A549 (cell line): ENCODE results near the gene RBFOX1.

Experiments
- CTCF ChIP-seq: fragments of >200 bp; sonication (Bioruptor Twin); formaldehyde crosslinking; IDR thresholded peaks from 3 replicates; pipeline ENCODE4 v1.5.1; 2016
- ZFP36 ChIP-seq: fragments of 450-650 bp; IDR thresholded peaks from 2 replicates; pipeline ENCODE4 v1.6.1; 2014; ENCODE audit warnings: borderline replicate concordance; ENCODE audit not compliant: partially characterized antibody

DNA sequence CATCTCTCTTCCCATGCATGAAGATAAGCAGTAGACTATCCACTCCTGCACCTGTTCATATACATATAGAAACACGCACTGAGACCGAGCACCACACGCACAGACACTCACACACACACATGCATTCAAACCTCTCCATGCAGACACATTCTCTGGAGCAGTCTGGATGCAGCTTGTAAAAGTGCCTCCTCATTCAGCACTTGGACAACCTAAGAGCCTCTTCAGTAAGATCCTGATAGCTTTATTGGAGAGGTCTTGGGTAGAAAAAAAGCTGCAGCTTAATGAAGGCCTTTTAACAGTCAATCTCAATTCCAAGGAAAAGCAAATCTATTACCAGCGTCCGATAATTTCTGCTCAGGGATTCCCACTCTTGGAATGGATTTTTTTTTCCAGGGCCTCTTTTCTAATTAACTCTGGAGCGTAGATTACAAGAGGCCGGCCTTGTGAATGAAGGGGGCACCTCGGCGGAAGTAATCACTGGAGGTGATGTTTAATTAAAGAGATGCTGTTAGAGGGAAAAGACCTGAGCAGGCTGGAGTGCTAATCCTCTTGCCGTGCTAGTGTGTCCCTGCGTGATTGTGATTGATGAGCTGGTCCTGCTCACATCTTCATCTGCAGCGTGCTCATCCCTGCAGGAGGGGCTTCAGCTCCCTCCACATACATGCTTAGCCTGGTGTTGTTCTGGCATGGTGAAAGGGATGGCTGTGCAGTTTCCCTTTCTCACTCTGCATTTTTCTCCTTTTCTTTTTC is 155.1 kb downstream of the RBFOX1 start:
- TF ChIP-seq ZFP36 (no peak), CTCF (no peak)
